Measurements from ENCODE around the gene AP2A2.
"Not testable (repeated sequence)": the region's sequence is repeated elsewhere in the genome, so short reads cannot be mapped to it uniquely, and the experiment has no call there.

The AP2A2 gene

DNA sequence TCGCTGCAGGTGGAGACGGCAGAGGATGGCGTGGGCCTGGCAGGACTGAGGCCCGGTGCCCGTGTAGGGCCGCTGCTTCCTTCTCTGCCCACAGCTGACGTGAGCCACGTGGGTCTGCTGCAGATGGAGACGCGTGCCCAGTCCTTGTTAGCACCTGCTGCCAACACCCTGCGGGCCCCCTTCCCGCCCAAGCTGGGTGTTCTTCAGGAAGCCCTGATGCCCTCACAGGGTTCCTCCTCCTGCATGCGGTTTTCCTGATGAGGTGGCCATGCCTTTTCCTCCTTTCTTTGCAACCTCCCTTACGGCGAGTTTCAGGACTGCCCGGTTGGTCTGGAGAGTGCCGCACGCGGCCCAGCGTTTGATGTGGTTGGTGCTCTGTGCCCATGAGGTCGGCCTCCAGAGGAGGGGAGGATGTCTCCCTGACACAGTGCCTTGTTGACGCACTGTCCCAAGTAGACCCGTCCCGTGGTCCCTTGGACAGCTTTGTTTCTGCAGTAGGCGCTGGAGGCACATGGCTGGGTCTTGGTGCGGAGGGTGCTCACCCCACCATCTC lies 44.7 kb downstream of the AP2A2 start:
- Histone ChIP-seq H3K27ac (ENCODE audit: low read depth, low read length) (no peak overlapping the region), H3K4me3 (ENCODE audit: low read depth in 1 of 5, low read length in 5 of 5) (no peak overlapping the region), H3K4me1 (ENCODE audit: control insufficient read depth in 5 of 5, insufficient read depth in 5 of 5, low read length in 5 of 5) (peaks cover 0 to 28% (median 16%) of the 10 kb centered on the region in 5 donors), H3K9ac (ENCODE audit: low read length in 5 of 5) (no peak overlapping the region), H3K9me3 (ENCODE audit: control insufficient read depth in 5 of 5, low read length in 5 of 5) (no peaks in the 10 kb centered on the region), H3K36me3 (ENCODE audit: control insufficient read depth in 5 of 5, insufficient read depth in 5 of 5, low read length in 5 of 5) (peaks cover 0 to 72% (median 44%) of the 10 kb centered on the region in 5 donors), H3K27me3 (ENCODE audit: control insufficient read depth in 5 of 5, insufficient read depth in 4 of 5, low read length in 5 of 5) (no peaks in the 10 kb centered on the region)

DNA sequence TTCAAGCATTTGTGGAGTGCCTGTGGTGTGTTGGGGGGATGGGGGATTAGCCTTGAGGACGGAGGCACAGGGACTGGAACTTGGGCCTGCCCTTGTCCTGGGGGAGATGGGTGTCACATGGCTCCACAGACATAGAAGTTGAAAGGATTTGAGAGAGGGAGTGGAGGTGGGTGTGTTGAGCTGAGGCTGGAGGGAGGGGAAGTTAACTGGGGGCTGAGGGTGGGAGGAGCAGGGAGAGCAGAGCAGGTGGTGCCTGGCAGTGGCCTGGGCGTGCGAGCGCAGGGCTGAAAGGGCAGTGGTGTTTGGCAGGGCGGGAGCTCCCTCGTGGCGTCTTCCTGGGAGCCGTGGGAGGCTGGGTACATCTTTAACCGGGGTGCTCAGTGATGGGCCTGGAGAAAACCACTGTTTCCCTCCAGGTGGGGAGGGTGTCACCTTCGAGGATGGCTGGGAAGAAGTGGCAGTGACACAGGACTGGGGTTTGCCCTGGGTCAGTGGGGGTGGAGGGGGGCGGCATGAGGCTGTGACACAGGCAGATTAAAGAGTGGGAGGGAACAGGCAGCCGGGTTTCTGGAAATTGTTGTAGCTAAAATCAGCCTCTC lies 45.5 kb downstream of the AP2A2 start:
- Histone ChIP-seq H3K36me3 (ENCODE audit: control insufficient read depth in 5 of 5, insufficient read depth in 5 of 5, low read length in 5 of 5) (peaks cover 0 to 75% (median 45%) of the 10 kb centered on the region in 5 donors), H3K27me3 (ENCODE audit: control insufficient read depth in 5 of 5, insufficient read depth in 4 of 5, low read length in 5 of 5) (no peaks in the 10 kb centered on the region)

DNA sequence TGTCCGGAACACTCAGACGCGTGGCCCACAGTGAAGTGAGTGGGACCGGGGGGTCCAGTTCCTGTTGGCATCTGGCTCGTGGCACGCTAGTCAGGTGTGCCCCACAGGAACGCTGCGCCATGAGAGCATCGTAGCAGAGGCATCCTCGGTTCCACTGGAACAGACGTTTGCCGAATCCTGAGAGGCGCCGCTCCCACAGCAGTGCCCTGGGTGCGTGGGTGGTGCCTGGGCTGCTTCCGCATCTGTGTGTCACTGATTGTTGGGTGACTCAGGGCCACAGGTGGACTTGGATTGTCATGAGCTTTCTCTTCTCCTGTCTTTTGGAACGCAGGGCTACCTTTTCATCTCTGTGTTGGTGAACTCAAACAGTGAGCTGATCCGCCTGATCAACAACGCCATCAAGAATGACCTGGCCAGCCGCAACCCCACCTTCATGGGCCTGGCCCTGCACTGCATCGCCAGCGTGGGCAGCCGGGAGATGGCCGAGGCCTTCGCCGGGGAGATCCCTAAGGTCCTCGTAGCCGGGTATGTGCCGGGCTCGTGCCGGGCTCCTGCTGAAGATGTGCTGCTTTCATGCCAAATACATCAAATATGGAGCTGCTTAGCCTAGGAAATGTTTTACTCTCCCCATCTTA lies 46.2 kb downstream of the AP2A2 start:
- H3K27ac ChIP-seq (ENCODE audit: low read depth, low read length), result no peak overlapping the region
- no peaks in the 10 kb centered on the region for H3K27me3 ChIP-seq (ENCODE audit: control insufficient read depth in 5 of 5, insufficient read depth in 4 of 5, low read length in 5 of 5)
- no peaks in the 10 kb centered on the region for H3K9me3 ChIP-seq (ENCODE audit: control insufficient read depth in 5 of 5, low read length in 5 of 5)
- no peak overlapping the region for H3K4me3 ChIP-seq (ENCODE audit: low read depth in 1 of 5, low read length in 5 of 5)
- peaks cover 0 to 20% (median 18%) of the 10 kb centered on the region in 5 donors for H3K4me1 ChIP-seq (ENCODE audit: control insufficient read depth in 5 of 5, insufficient read depth in 5 of 5, low read length in 5 of 5)
- peaks cover 0 to 80% (median 50%) of the 10 kb centered on the region in 5 donors for H3K36me3 ChIP-seq (ENCODE audit: control insufficient read depth in 5 of 5, insufficient read depth in 5 of 5, low read length in 5 of 5)
- no peak overlapping the region for H3K9ac ChIP-seq (ENCODE audit: low read length in 5 of 5)

More for the DNA sequence above, 45.5 kb downstream of the AP2A2 start:
- Histone ChIP-seq H3K9me3 (ENCODE audit: control insufficient read depth in 5 of 5, low read length in 5 of 5) (no peaks in the 10 kb centered on the region), H3K4me3 (ENCODE audit: low read depth in 1 of 5, low read length in 5 of 5) (no peak overlapping the region), H3K27ac (ENCODE audit: low read depth, low read length) (no peak overlapping the region), H3K9ac (ENCODE audit: low read length in 5 of 5) (no peak overlapping the region), H3K4me1 (ENCODE audit: control insufficient read depth in 5 of 5, insufficient read depth in 5 of 5, low read length in 5 of 5) (peaks cover 0 to 26% (median 17%) of the 10 kb centered on the region in 5 donors)

DNA sequence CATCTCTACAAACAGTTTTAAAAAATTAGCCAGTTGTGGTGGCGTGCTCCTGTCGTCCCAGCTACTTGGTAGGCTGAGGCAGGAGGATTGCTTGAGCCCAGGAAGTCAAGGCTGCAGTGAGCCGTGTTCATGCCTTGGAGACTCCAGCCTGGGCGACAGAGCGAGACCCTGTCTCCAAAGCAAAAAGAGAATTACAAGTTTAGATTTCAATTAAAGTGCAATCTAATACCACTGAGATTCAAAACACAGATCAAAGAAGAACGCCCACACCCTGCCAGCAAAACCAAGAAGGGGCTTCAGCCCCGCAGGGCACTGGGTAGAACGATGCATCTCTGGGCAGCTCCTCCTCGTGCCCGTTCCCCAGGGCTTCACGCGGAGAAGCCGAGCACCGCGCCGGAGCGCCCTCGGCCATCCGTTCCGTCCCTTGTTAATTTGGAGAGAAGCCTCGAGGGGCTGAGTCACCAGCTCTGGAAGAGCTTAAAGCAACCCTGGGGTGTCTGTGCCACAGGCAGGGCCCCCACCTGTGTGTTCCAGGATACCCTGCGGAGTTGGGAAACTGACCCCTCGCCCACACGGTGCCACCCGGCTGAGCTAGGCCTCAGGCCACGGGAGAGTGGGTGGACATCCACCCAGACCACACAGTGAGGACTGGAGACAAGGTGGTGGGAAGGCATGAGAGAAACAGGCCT lies 47.0 kb downstream of the AP2A2 start:
- Histone ChIP-seq H3K4me3 (ENCODE audit: low read depth in 1 of 5, low read length in 5 of 5) (no peak overlapping the region), H3K4me1 (ENCODE audit: control insufficient read depth in 5 of 5, insufficient read depth in 5 of 5, low read length in 5 of 5) (peaks cover 0 to 21% (median 18%) of the 10 kb centered on the region in 5 donors), H3K27ac (ENCODE audit: low read depth, low read length) (no peak overlapping the region), H3K27me3 (ENCODE audit: control insufficient read depth in 5 of 5, insufficient read depth in 4 of 5, low read length in 5 of 5) (no peaks in the 10 kb centered on the region), H3K9me3 (ENCODE audit: control insufficient read depth in 5 of 5, low read length in 5 of 5) (no peaks in the 10 kb centered on the region), H3K36me3 (ENCODE audit: control insufficient read depth in 5 of 5, insufficient read depth in 5 of 5, low read length in 5 of 5) (peaks cover 0 to 86% (median 59%) of the 10 kb centered on the region in 5 donors), H3K9ac (ENCODE audit: low read length in 5 of 5) (no peak overlapping the region)

DNA sequence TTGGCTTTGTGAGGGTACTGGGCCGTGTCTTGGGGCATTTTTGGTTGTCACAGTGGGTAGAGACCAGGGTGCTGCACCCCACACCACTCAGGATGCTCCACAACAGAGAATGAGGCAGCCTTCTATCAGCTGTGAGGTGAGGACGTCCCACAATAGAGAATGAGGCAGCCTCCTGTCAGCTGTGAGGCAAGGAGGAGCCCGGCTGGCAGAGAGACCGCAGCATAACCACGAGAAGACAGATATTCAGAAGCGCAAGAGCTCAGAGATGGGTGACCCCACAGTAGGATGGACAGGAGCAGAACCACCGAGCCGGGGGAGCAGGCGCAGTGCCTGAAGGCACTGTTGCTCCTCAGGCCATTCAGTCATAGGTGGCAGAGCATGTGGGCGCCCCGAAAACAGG lies 47.6 kb downstream of the AP2A2 start:
- Histone ChIP-seq H3K9ac (ENCODE audit: low read length in 5 of 5) (no peak overlapping the region), H3K36me3 (ENCODE audit: control insufficient read depth in 5 of 5, insufficient read depth in 5 of 5, low read length in 5 of 5) (peaks cover 0 to 87% (median 64%) of the 10 kb centered on the region in 5 donors)

DNA sequence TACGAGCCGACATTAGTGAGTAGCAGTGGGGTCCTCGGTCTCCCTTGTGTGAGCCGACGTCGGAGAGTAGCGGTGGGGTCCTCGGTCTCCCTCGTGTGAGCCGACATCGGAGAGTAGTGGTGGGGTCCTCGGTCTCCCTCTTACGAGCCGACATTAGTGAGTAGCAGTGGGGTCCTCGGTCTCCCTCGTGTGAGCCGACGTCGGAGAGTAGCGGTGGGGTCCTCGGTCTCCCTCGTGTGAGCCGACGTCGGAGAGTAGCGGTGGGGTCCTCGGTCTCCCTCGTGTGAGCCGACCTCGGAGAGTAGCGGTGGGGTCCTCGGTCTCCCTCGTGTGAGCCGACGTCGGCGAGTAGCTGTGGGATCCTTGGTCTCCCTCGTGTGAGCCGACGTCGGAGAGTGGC lies 49.7 kb downstream of the AP2A2 start:
- peaks cover 0 to 93% (median 66%) of the 10 kb centered on the region in 5 donors for H3K36me3 ChIP-seq (ENCODE audit: control insufficient read depth in 5 of 5, insufficient read depth in 5 of 5, low read length in 5 of 5)

More for the DNA sequence above, 47.6 kb downstream of the AP2A2 start:
- H3K9me3 ChIP-seq (ENCODE audit: control insufficient read depth in 5 of 5, low read length in 5 of 5), result no peaks in the 10 kb centered on the region
- no peak overlapping the region for H3K4me3 ChIP-seq (ENCODE audit: low read depth in 1 of 5, low read length in 5 of 5)
- no peak overlapping the region for H3K27ac ChIP-seq (ENCODE audit: low read depth, low read length)
- peaks cover 0 to 18% (median 14%) of the 10 kb centered on the region in 5 donors for H3K4me1 ChIP-seq (ENCODE audit: control insufficient read depth in 5 of 5, insufficient read depth in 5 of 5, low read length in 5 of 5)
- no peaks in the 10 kb centered on the region for H3K27me3 ChIP-seq (ENCODE audit: control insufficient read depth in 5 of 5, insufficient read depth in 4 of 5, low read length in 5 of 5)

DNA sequence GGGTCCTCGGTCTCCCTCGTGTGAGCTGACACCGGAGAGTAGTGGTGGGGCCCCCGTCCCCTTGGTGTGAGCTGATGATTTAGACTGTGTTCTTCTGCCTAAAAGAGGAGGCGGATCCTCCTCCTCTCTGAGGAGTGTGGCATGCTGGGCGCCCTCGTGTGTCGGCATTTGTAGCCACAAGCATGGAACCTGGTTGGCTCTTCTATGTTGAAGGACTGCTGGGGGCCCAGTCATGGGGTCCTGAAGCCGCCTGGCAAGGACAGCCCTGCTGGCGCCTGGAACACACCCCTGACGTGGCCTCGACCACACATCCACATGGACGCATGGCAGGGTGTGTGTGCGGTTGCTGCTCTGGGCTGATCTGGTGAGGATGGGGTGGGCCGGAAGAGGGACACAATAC lies 50.2 kb downstream of the AP2A2 start:
- Histone ChIP-seq H3K36me3 (ENCODE audit: control insufficient read depth in 5 of 5, insufficient read depth in 5 of 5, low read length in 5 of 5) (peaks cover 0 to 93% (median 64%) of the 10 kb centered on the region in 5 donors), H3K27me3 (ENCODE audit: control insufficient read depth in 5 of 5, insufficient read depth in 4 of 5, low read length in 5 of 5) (no peaks in the 10 kb centered on the region), H3K9ac (ENCODE audit: low read length in 5 of 5) (peak overlapping the region in 1 of 5 donors; percentile 22), H3K27ac (ENCODE audit: low read depth, low read length) (no peak overlapping the region), H3K4me1 (ENCODE audit: control insufficient read depth in 5 of 5, insufficient read depth in 5 of 5, low read length in 5 of 5) (peaks cover 0 to 20% (median under 1%) of the 10 kb centered on the region in 5 donors), H3K9me3 (ENCODE audit: control insufficient read depth in 5 of 5, low read length in 5 of 5) (no peaks in the 10 kb centered on the region), H3K4me3 (ENCODE audit: low read depth in 1 of 5, low read length in 5 of 5) (no peak overlapping the region)

More for the DNA sequence above, 49.7 kb downstream of the AP2A2 start:
- not testable (repeated sequence) for H3K9me3 ChIP-seq (ENCODE audit: control insufficient read depth in 5 of 5, low read length in 5 of 5); H3K27me3 ChIP-seq (ENCODE audit: control insufficient read depth in 5 of 5, insufficient read depth in 4 of 5, low read length in 5 of 5); H3K9ac ChIP-seq (ENCODE audit: low read length in 5 of 5); H3K4me3 ChIP-seq (ENCODE audit: low read depth in 1 of 5, low read length in 5 of 5); H3K27ac ChIP-seq (ENCODE audit: low read depth, low read length)
- H3K4me1 ChIP-seq (ENCODE audit: control insufficient read depth in 5 of 5, insufficient read depth in 5 of 5, low read length in 5 of 5), result peaks cover 0 to 16% (median 3%) of the 10 kb centered on the region in 5 donors

DNA sequence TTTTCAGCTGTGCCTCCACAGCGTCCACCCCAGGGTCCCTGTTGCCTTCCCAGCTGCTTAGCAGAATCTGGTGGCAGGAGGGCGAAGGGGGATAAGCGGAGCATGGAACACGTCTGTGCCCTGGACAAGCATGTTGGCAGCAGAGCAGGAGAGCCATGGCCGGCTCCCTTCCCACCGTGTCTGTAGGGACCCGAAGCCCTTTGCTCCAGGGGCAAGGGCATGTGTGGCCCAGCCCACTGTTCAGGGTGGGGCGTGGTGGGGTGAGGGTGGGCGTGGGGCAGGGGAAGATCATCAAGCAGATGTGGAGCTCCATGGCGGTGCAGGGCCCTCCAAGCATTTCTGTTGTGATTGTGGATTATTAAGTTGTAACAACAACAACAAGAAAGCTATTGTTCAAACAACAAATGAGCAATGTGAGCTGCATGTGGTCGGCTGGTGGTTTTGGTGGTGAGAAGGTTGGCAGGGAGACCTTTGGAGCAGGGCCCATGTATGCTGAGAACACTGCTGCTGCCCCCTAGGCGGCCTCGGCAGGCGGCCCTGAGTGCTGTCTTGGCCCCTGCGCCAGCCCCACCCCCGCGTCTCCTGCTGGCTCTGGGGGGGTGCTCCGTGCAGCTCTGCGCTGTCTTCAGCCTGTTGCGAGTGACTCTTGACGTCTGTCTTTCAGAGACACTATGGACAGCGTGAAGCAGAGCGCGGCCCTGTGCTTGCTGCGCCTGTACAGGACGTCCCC lies 50.9 kb downstream of the AP2A2 start:
- Histone ChIP-seq H3K9me3 (ENCODE audit: control insufficient read depth in 5 of 5, low read length in 5 of 5) (no peaks in the 10 kb centered on the region), H3K9ac (ENCODE audit: low read length in 5 of 5) (no peak overlapping the region), H3K4me1 (ENCODE audit: control insufficient read depth in 5 of 5, insufficient read depth in 5 of 5, low read length in 5 of 5) (peaks cover 0 to 22% (median 0%) of the 10 kb centered on the region in 5 donors), H3K27ac (ENCODE audit: low read depth, low read length) (no peak overlapping the region), H3K36me3 (ENCODE audit: control insufficient read depth in 5 of 5, insufficient read depth in 5 of 5, low read length in 5 of 5) (peaks cover 0 to 93% (median 71%) of the 10 kb centered on the region in 5 donors), H3K4me3 (ENCODE audit: low read depth in 1 of 5, low read length in 5 of 5) (no peak overlapping the region), H3K27me3 (ENCODE audit: control insufficient read depth in 5 of 5, insufficient read depth in 4 of 5, low read length in 5 of 5) (no peaks in the 10 kb centered on the region)

DNA sequence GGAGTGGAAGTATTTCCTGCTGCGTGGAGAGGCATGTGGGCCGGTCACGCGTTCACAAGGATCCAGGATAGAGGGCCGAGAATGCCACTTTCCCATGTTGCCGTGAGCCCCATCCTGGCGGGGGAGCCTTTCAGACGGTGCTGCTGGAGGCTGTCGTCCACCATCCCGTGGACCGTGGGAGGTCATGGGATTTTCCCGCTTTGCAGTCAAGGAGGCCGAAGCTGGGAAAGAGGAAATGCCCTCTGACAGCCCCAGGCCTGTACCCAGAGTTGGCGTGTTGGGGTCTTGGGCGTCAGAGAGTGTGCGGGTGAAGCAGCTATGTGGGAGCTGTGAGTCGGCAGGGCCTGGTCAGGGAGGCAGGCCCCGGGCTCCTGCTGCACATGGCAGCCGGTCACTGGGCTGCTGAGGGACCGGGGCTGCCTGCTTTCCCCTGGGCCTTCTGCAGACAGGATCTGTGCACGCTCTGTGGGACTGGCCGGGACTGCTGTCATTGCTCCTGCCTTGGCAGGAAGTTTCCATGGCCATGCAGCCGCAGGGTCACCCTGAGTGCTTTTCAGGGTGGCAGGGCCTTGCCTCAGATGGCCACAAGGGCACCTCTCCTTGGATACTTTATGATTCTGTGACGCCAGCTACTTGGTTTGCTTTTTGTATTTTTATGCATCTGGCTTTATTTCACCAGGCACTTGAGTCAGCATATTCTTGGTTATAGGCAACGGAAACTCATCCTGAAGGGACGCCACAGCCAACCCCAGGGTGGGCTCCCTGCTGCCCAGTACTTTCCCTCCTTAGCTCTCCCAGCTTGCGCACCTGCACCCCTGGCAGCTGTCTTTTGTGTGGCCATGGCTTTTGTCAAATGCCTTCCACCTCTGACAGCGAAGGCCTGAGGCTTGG lies 52.4 kb downstream of the AP2A2 start:
- Histone ChIP-seq H3K36me3 (ENCODE audit: control insufficient read depth in 5 of 5, insufficient read depth in 5 of 5, low read length in 5 of 5) (peaks cover 0 to 86% (median 59%) of the 10 kb centered on the region in 5 donors), H3K4me1 (ENCODE audit: control insufficient read depth in 5 of 5, insufficient read depth in 5 of 5, low read length in 5 of 5) (peaks cover 0 to 22% (median 0%) of the 10 kb centered on the region in 5 donors), H3K4me3 (ENCODE audit: low read depth in 1 of 5, low read length in 5 of 5) (no peak overlapping the region), H3K27ac (ENCODE audit: low read depth, low read length) (no peak overlapping the region), H3K9me3 (ENCODE audit: control insufficient read depth in 5 of 5, low read length in 5 of 5) (no peaks in the 10 kb centered on the region), H3K27me3 (ENCODE audit: control insufficient read depth in 5 of 5, insufficient read depth in 4 of 5, low read length in 5 of 5) (no peaks in the 10 kb centered on the region), H3K9ac (ENCODE audit: low read length in 5 of 5) (no peak overlapping the region)

Measured in subcutaneous abdominal adipose tissue (tissue), 5 donors.